ENCODE measurements around the gene RTKN. TPM values are rescaled to one million over a fixed set of nuclear protein-coding genes. Genes with fewer than 3 reads are reported as not detected.
A peak's percentile ranks its signal among the peaks of the same experiment; 100 is the strongest.

Gene RTKN
- total RNA-seq, 1 donor from 2014 or later = 32.3 TPM

DNA sequence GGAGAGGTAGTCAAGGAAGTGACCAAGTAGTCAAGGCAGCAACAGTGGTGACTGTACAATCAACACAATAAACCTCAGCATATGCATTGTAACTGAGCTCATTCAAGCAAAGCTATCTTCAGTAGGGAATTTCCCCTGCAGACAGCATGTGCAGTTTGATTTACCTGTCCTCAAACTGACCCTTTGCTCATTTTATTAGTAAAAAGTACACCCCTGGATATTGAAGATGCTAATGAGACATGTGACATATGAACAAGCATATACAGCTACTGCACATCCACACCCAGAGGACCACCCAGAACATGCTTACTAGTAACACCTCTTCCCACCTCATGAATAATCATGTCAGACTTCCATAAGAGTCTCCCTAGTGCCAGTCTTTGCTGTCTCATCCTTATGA, 35.7 kb downstream of the RTKN start:
- no peak for DNase-seq
- H3K27me3 ChIP-seq = no peaks in the 10 kb centered on the region
- H3K4me3 ChIP-seq = no peak overlapping the region
- no peaks in the 10 kb centered on the region for H3K9me3 ChIP-seq
- TF ChIP-seq, protein P1, sequence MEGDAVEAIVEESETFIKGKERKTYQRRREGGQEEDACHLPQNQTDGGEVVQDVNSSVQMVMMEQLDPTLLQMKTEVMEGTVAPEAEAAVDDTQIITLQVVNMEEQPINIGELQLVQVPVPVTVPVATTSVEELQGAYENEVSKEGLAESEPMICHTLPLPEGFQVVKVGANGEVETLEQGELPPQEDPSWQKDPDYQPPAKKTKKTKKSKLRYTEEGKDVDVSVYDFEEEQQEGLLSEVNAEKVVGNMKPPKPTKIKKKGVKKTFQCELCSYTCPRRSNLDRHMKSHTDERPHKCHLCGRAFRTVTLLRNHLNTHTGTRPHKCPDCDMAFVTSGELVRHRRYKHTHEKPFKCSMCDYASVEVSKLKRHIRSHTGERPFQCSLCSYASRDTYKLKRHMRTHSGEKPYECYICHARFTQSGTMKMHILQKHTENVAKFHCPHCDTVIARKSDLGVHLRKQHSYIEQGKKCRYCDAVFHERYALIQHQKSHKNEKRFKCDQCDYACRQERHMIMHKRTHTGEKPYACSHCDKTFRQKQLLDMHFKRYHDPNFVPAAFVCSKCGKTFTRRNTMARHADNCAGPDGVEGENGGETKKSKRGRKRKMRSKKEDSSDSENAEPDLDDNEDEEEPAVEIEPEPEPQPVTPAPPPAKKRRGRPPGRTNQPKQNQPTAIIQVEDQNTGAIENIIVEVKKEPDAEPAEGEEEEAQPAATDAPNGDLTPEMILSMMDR (IDR thresholded peaks at IDR 0.05) = no peak
- H3K27ac ChIP-seq = no peak overlapping the region
- ATAC-seq = no peak
- intact Hi-C loops (cut with DNase I) = no loop called here
- H3K4me1 ChIP-seq = no peaks in the 10 kb centered on the region
- no peaks in the 10 kb centered on the region for H3K36me3 ChIP-seq

DNA sequence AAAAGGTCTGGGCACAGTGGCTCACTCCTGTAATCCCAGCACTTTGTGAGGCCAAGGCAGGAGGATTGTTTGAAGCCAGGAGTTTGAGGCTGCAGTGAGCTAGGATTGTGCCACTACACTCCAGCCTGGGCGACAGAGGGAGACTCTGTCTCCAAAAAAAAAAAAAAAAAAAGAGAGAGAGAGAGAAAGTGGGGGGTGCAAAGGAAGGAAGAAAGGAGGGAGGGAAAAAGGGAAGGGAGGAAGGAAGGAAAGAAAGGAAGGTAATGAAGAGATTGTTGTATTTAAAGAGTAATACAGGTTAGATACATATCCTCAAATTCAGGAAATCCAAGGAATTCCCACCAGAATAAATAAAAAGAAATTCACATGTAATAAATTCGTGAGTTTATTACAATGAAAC, 39.8 kb downstream of the RTKN start:
- intact Hi-C loops (cut with DNase I) = no loop called here
- no peaks in the 10 kb centered on the region for H3K4me1 ChIP-seq
- H3K4me3 ChIP-seq = no peak overlapping the region
- no peak for ATAC-seq
- H3K27ac ChIP-seq = no peak overlapping the region
- TF ChIP-seq, protein P1 (IDR thresholded peaks at IDR 0.05) = no peak
- H3K36me3 ChIP-seq = no peaks in the 10 kb centered on the region
- no peak for DNase-seq
- no peaks in the 10 kb centered on the region for H3K9me3 ChIP-seq
- H3K27me3 ChIP-seq = no peaks in the 10 kb centered on the region

DNA sequence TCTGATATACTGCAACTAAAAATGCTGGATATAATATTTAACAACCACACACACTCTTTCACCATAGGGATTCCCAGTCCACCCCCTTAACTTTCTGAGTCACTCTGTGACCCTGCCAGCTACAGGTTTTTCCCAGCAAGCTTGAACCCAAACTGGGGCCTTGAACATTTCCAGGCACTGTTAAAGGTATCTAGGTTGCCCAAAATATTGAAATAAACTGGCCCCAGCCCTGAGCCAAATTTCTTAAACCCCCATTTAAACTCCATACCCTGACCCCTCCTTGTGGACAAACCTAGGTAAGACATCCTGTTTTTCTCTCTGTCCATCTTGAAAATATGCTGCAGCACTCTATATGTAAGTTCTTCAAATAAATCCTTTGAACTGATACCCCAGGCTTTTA, 42.0 kb downstream of the RTKN start:
- DNase-seq (no peak), ATAC-seq (peak; percentile 69)
- TF ChIP-seq, protein P1 (IDR thresholded peaks at IDR 0.05) = peak; percentile 58
- no peaks in the 10 kb centered on the region for H3K27me3 ChIP-seq
- no peaks in the 10 kb centered on the region for H3K4me1 ChIP-seq
- H3K9me3 ChIP-seq = no peaks in the 10 kb centered on the region
- H3K4me3 ChIP-seq = no peak overlapping the region
- intact Hi-C loops (cut with DNase I) = no loop called here
- H3K27ac ChIP-seq = no peak overlapping the region
- H3K36me3 ChIP-seq = no peaks in the 10 kb centered on the region

DNA sequence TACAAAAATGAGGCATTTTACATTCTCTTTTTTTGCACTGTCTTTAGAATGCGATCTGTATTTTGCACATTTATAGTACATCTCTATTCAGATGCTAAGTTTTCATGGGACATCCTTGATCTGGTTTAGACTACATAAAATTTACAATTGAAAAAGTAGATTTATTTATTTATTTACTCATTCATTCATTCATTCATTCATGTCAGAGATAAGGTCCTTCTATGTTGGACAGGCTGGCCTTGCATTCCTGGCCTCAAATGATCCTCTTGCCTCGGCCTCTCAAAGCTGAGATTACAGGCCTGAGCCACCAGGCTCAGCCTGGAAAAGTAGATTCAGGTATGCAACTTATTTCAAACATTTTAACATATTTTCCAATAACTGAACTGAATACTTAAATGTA, 45.6 kb downstream of the RTKN start:
- no peak for ATAC-seq
- H3K36me3 ChIP-seq = no peaks in the 10 kb centered on the region
- H3K27me3 ChIP-seq = no peaks in the 10 kb centered on the region
- DNase-seq = no peak
- H3K27ac ChIP-seq = no peak overlapping the region
- H3K4me1 ChIP-seq = no peaks in the 10 kb centered on the region
- H3K4me3 ChIP-seq = no peak overlapping the region
- intact Hi-C loops (cut with DNase I) = no loop called here
- TF ChIP-seq, protein P1 (IDR thresholded peaks at IDR 0.05) = no peak
- no peaks in the 10 kb centered on the region for H3K9me3 ChIP-seq

DNA sequence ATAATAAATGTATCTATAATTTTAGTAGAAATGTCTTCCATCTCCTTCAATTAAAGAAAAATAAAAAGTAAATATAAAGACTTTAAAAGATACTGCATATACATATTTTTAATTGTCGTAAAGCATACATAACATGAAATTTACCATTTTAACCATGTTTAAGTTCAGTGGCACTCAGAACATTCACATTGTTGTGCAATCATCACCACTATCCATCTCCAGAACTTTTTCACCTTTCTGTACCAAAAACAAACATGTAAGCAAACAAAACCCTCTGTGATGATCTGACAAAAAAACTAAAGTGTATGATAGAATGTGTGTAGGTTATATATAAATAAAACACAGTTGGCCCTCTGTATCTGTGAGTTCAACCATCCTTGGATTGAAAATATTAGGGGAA, 48.2 kb downstream of the RTKN start:
- TF ChIP-seq, protein P1 (IDR thresholded peaks at IDR 0.05) = no peak
- Histone ChIP-seq H3K4me3 (no peak overlapping the region), H3K36me3 (no peaks in the 10 kb centered on the region), H3K4me1 (peaks cover 22% of the 10 kb centered on the region), H3K9me3 (no peaks in the 10 kb centered on the region), H3K27me3 (no peaks in the 10 kb centered on the region), H3K27ac (no peak overlapping the region)
- DNase-seq (no peak), ATAC-seq (no peak)
- intact Hi-C loops (cut with DNase I) = no loop called here

DNA sequence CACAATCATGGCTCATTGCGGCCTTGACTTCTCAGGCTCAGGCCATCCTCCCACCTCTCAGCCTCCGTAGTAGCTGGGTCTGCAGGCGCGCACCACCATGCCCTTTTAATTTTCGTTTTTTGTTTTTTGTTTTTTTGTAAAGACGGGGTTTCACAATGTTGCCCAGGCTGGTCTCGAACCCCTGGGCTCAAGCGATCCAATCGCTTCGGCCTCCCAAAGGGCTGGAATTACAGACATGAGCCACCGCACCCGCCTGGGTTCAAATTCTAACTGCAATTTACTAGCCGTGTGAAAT, 49.3 kb downstream of the RTKN start:
- intact Hi-C loops (cut with DNase I) = no loop called here

More for the DNA sequence above, 49.3 kb downstream of the RTKN start:
- ATAC-seq (no peak), DNase-seq (no peak)
- Histone ChIP-seq H3K9me3 (no peaks in the 10 kb centered on the region), H3K4me1 (peaks cover 22% of the 10 kb centered on the region), H3K4me3 (no peak overlapping the region), H3K27ac (no peak overlapping the region), H3K27me3 (no peaks in the 10 kb centered on the region), H3K36me3 (no peaks in the 10 kb centered on the region)
- TF ChIP-seq, protein P1 (IDR thresholded peaks at IDR 0.05) = no peak
